Left colon (tissue), 2 donors: Measurements from ENCODE around the gene ZNF780B. TPM values are rescaled to one million over a fixed set of nuclear protein-coding genes. Genes with fewer than 3 reads are reported as not detected.
"Not testable (repeated sequence)": the region's sequence is repeated elsewhere in the genome, so short reads cannot be mapped to it uniquely, and the experiment has no call there.

Experiments
- ATAC-seq: fragments of 200-7000 bp; cut with Tn5 transposase; one replicate; pipeline ENCODE4 v1.9.1; 2020; ENCODE audit warnings: mild to moderate bottlenecking, moderate library complexity
- DNase-seq, 2 donors: peaks; one replicate each; pipeline ENCODE4 v3.0.0-alpha.2; 2020
- intact Hi-C, 2 donors: fragments of 100-400 bp; cut with DNase I in 1 of 2; cut with micrococcal nuclease in 1 of 2; formaldehyde crosslinking; loops; one replicate each; pipeline versions ENCODE4 v1.11.2 to v1.14.0; 2022; cut with DNase I, micrococcal nuclease
- total RNA-seq, 2 donors: library from RNA; stranded (reverse); fragmentation: NEBNext Ultra II Directional; extraction: Animal tissue kit (Norgen Biotek cat#: 25700); gene quantifications; one replicate each; pipeline ENCODE4 v1.2.1, GENCODE V29; 2021
- donor health status: DM: no; HTN: no; CAD: no.
- donor health status: DM: yes; HTN: yes; CAD: no.

Gene ZNF780B
- total RNA-seq, 2 donors from 2014 or later = 19.0 to 23.2 TPM

- intact Hi-C loops = no loop called here
- no peak for DNase-seq
Observed at GRCh38 chr19:40054632-40055031, 1.4 kb downstream of the ZNF780B start.

GRCh38 chr19:40053491-40053890, 2.5 kb downstream of the ZNF780B start:
- DNase-seq (no peak), ATAC-seq (no peak)
- intact Hi-C loops = no loop called here

More at GRCh38 chr19:40054632-40055031, 1.4 kb downstream of the ZNF780B start:
- no peak for ATAC-seq

GRCh38 chr19:40041718-40042117, 14.3 kb downstream of the ZNF780B start:
- intact Hi-C loops, ATAC-seq, DNase-seq: not testable (repeated sequence)

- ATAC-seq, intact Hi-C loops, DNase-seq: not testable (repeated sequence)
Observed at GRCh38 chr19:40038047-40038446, 18.0 kb downstream of the ZNF780B start.

- DNase-seq = no peak
- intact Hi-C loops = no loop called here
- no peak for ATAC-seq
Observed at GRCh38 chr19:40035996-40036395, 20.0 kb downstream of the ZNF780B start.

GRCh38 chr19:40033989-40034560, 22.0 kb downstream of the ZNF780B start:
- intact Hi-C loops = no loop called here
- DNase-seq = no peak
- ATAC-seq = no peak

GRCh38 chr19:40026597-40026970, 29.4 kb downstream of the ZNF780B start:
- DNase-seq (no peak), ATAC-seq (no peak)
- intact Hi-C loops = no loop called here

- DNase-seq = no peak
- no peak for ATAC-seq
- intact Hi-C loops = no loop called here
Observed at GRCh38 chr19:40025938-40026596, 30.0 kb downstream of the ZNF780B start.

GRCh38 chr19:40023969-40024368, 32.1 kb downstream of the ZNF780B start:
- DNase-seq (no peak), ATAC-seq (no peak)
- intact Hi-C loops = no loop called here

- no peak for ATAC-seq
- intact Hi-C loops = no loop called here
- DNase-seq = no peak
Observed at GRCh38 chr19:40013991-40014390, 42.0 kb downstream of the ZNF780B start.

- intact Hi-C loops = no loop called here
- ATAC-seq (no peak), DNase-seq (no peak)
Observed at GRCh38 chr19:40009674-40010073, 46.4 kb downstream of the ZNF780B start.

- ATAC-seq = no peak
- no peak for DNase-seq
- intact Hi-C loops = no loop called here
Observed at GRCh38 chr19:40006273-40006691, 49.7 kb downstream of the ZNF780B start.

GRCh38 chr19:40005691-40006272, 50.2 kb downstream of the ZNF780B start:
- intact Hi-C loops = no loop called here
- no peak for DNase-seq
- ATAC-seq = no peak

GRCh38 chr19:39998501-39998900, 57.5 kb downstream of the ZNF780B start:
- DNase-seq (no peak), ATAC-seq (no peak)
- intact Hi-C loops = no loop called here

GRCh38 chr19:39997638-39998216, 58.3 kb downstream of the ZNF780B start:
- intact Hi-C loops = no loop called here
- ATAC-seq (no peak), DNase-seq (no peak)

- intact Hi-C loops = no loop called here
- DNase-seq (peak; percentile 91 to 93), ATAC-seq (peak; percentile 99)
Observed at GRCh38 chr19:39996811-39997637, 59.0 kb downstream of the ZNF780B start, which contains the start of gene ZNF546. Gene ZNF546 (plus strand): TSS chr19:39997060. CDS start chr19:39998327, 1,267 bp downstream.

- intact Hi-C loops = no loop called here
- no peak for DNase-seq
- peak; percentile 64 for ATAC-seq
Observed at GRCh38 chr19:39996218-39996810, 59.7 kb downstream of the ZNF780B start.

GRCh38 chr19:39995794-39996193, 60.2 kb downstream of the ZNF780B start:
- intact Hi-C loops = no loop called here
- DNase-seq = no peak
- ATAC-seq = no peak

- ATAC-seq (no peak), DNase-seq (no peak)
- intact Hi-C loops = no loop called here
Observed at GRCh38 chr19:39994361-39994760, 61.7 kb downstream of the ZNF780B start.
